PC-3 (cell line): ENCODE measurements around the gene BID. TPM values are rescaled to one million over a fixed set of nuclear protein-coding genes. Genes with fewer than 3 reads are reported as not detected.

Experiments used
- ATAC-seq: fragments of 200-7000 bp; cut with Tn5 transposase; 2 replicates; pipeline ENCODE4 v1.9.1; 2020; ENCODE audit warnings: mild to moderate bottlenecking, moderate library complexity
- BruUV-seq: library from RNA; stranded (reverse); fragments of 400-500 nt; replicated peaks from 2 replicates; lab custom pipeline; 2021; lab: Mats Ljungman, UMichigan
- CTCF ChIA-PET: fragments of 300-600 bp; sonication (Branson Sonifier 250); formaldehyde crosslinking; loops from one replicate; lab custom pipeline; 2022; ENCODE audit warnings: antibody characterized with exemption; lab: Charles Lee
- POLR2A ChIA-PET: fragments of 300-600 bp; sonication (Branson Sonifier 250); formaldehyde crosslinking; loops from one replicate; lab custom pipeline; 2022; ENCODE audit warnings: antibody characterized with exemption; ENCODE audit not compliant: unreplicated experiment; lab: Charles Lee
- DNase-seq: peaks from one replicate; pipeline ENCODE4 v3.0.0-alpha.2; 2015
- H2AFZ ChIP-seq: fragments of 300-600 bp; sonication (generic); 2 replicates; pipeline ENCODE4 v1.6.0; 2016; ENCODE audit warnings: antibody characterized with exemption, low read length
- H3F3A ChIP-seq: fragments of 300-600 bp; sonication (generic); one replicate; pipeline ENCODE4 v1.6.0; 2017; ENCODE audit warnings: antibody characterized with exemption, low read length, control low read depth, mild to moderate bottlenecking; ENCODE audit not compliant: unreplicated experiment
- H3K27ac ChIP-seq: fragments of 300-600 bp; sonication (generic); 2 replicates; pipeline ENCODE4 v1.5.1; 2016; ENCODE audit warnings: mild to moderate bottlenecking, low read length
- H3K27me3 ChIP-seq: fragments of 300-600 bp; sonication (generic); 2 replicates; pipeline ENCODE4 v1.6.1; 2016; ENCODE audit warnings: low read length, mixed read lengths
- H3K36me3 ChIP-seq: fragments of 300-600 bp; sonication (generic); 2 replicates; pipeline ENCODE4 v1.6.1; 2016; ENCODE audit warnings: low read depth, mixed run types, low read length, mixed read lengths
- H3K4me1 ChIP-seq: fragments of 300-600 bp; sonication (generic); 2 replicates; pipeline ENCODE4 v1.5.1; 2016; ENCODE audit warnings: low read length; ENCODE audit not compliant: insufficient read depth
- H3K4me2 ChIP-seq: fragments of 300-600 bp; sonication (generic); 2 replicates; pipeline ENCODE4 v1.6.0; 2016; ENCODE audit warnings: low read length
- H3K4me3 ChIP-seq: fragments of 300-600 bp; sonication (generic); 2 replicates; pipeline ENCODE4 v1.5.1; 2016; ENCODE audit warnings: mild to moderate bottlenecking, low read length, mixed read lengths
- H3K79me2 ChIP-seq: fragments of 300-600 bp; sonication (generic); 2 replicates; pipeline ENCODE4 v1.6.1; 2017; ENCODE audit warnings: low read length, mixed read lengths
- H3K9ac ChIP-seq: fragments of 300-600 bp; sonication (generic); 2 replicates; pipeline ENCODE4 v1.6.0; 2016; ENCODE audit warnings: mild to moderate bottlenecking, low read length
- H3K9me2 ChIP-seq: fragments of 300-600 bp; sonication (generic); replicated peaks from 2 replicates; pipeline ENCODE4 v1.6.1; 2016; ENCODE audit warnings: mixed run types, low read length, mixed read lengths
- H3K9me3 ChIP-seq: fragments of 300-600 bp; sonication (generic); 2 replicates; pipeline ENCODE4 v1.6.1; 2016; ENCODE audit warnings: low read length, mixed read lengths
- H4K20me1 ChIP-seq: fragments of 300-600 bp; sonication (generic); 2 replicates; pipeline ENCODE4 v1.6.1; 2016; ENCODE audit warnings: low read length, mixed read lengths
- EZH2 ChIP-seq: fragments of 300-600 bp; sonication (generic); IDR thresholded peaks from one replicate; pipeline ENCODE4 v1.6.1; 2017; ENCODE audit warnings: antibody characterized with exemption, mild to moderate bottlenecking, low read length; ENCODE audit not compliant: unreplicated experiment
- EZH2phosphoT487 ChIP-seq: fragments of 300-600 bp; sonication (generic); IDR thresholded peaks from 2 replicates; pipeline ENCODE4 v1.6.1; 2018; ENCODE audit warnings: mild to moderate bottlenecking, antibody characterized with exemption, low read length, borderline replicate concordance
- intact Hi-C: fragments of 100-400 bp; cut with micrococcal nuclease; formaldehyde crosslinking; loops from 2 replicates; pipeline ENCODE4 v1.9.0; 2023
- total RNA-seq: library from RNA; depleted of rRNA; stranded (reverse); fragments of >200 nt; gene quantifications from 2 replicates; pipeline ENCODE4 v1.2.3, GENCODE V29; 2014
- TF ChIP-seq, protein P1 (sequence below): fragments of 300-600 bp; sonication (generic); conservative IDR thresholded peaks from 2 replicates; pipeline ENCODE4 v1.5.1; 2017; ENCODE audit warnings: antibody characterized with exemption, low read depth, mild to moderate bottlenecking, low read length

Gene BID
- total RNA-seq, 1 experiment from 2014 or later, result 123 TPM

- no peaks in the 10 kb centered on the region for H3K9me3 ChIP-seq
- no peak overlapping the region for H3K9ac ChIP-seq
- no peak overlapping the region for H3K4me3 ChIP-seq
- DNase-seq (no peak), ATAC-seq (no peak)
- H3K4me2 ChIP-seq, result no peak overlapping the region
- H3K27ac ChIP-seq, result no peak overlapping the region
- TF ChIP-seq, protein P1, sequence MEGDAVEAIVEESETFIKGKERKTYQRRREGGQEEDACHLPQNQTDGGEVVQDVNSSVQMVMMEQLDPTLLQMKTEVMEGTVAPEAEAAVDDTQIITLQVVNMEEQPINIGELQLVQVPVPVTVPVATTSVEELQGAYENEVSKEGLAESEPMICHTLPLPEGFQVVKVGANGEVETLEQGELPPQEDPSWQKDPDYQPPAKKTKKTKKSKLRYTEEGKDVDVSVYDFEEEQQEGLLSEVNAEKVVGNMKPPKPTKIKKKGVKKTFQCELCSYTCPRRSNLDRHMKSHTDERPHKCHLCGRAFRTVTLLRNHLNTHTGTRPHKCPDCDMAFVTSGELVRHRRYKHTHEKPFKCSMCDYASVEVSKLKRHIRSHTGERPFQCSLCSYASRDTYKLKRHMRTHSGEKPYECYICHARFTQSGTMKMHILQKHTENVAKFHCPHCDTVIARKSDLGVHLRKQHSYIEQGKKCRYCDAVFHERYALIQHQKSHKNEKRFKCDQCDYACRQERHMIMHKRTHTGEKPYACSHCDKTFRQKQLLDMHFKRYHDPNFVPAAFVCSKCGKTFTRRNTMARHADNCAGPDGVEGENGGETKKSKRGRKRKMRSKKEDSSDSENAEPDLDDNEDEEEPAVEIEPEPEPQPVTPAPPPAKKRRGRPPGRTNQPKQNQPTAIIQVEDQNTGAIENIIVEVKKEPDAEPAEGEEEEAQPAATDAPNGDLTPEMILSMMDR, result no peak
- no peak for TF ChIP-seq EZH2
- TF ChIP-seq EZH2phosphoT487, result no peak
- CTCF ChIA-PET, result no interaction called here
- no peaks in the 10 kb centered on the region for H3K27me3 ChIP-seq
- POLR2A ChIA-PET, result no interaction called here
- no peaks in the 10 kb centered on the region for H3F3A ChIP-seq
- no peaks in the 10 kb centered on the region for H4K20me1 ChIP-seq
- H2AFZ ChIP-seq, result no peak overlapping the region
- intact Hi-C loops, result no loop called here
- no peaks in the 10 kb centered on the region for H3K36me3 ChIP-seq
- BruUV-seq, result TSS peak; percentile 8
- no peaks in the 10 kb centered on the region for H3K4me1 ChIP-seq
- H3K79me2 ChIP-seq, result no peaks in the 10 kb centered on the region
- no peaks in the 10 kb centered on the region for H3K9me2 ChIP-seq
These were observed 15.3 kb upstream of the BID start for GRCh38 chr22:17789379-17790200.

DNA sequence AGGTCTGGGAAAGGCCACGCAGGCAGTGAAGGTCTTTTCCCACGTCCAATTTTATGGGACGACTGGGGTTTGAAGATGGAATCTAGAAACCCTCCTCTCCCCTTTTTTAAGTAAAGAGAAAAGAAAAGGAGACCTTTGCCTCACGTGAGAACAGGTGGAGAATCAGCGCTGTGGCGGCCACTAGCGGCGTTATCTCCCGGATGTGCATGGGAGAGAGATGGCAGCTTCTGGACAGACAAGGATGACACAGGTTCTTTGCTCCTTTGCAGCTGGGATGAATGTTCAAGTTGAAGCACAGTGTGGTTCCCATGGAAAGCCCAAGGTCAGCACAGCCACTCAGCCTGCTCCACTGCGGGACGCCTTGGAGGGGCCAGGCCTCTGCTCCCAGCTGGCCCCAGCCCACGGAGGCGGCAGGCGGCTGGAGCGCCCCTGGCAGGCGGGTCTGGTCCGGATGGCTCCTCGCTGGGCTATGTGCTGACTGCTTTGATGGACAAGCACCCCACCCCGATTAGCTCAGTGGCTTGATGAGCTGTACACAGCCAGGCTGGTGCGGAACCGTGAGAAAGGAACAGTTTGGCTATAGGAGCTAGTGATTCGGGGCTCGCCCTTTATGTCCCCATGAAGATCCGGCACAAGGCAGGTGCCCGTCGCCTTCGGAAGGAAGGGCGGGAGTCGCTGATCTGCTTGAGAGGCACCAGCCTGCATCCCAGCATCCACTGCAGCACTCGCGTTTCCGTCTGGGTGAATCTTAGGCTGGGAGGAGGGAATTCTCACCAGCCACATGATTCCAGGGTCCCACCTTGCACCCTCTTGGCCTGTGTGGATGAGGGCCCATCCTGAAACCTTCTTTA, 14.5 kb upstream of the BID start:
- no peaks in the 10 kb centered on the region for H3K79me2 ChIP-seq
- POLR2A ChIA-PET, result no interaction called here
- H3K27ac ChIP-seq, result no peak overlapping the region
- H3K4me3 ChIP-seq, result no peak overlapping the region
- no peak for ATAC-seq
- no peak for DNase-seq
- BruUV-seq, result no TSS peak
- CTCF ChIA-PET, result no interaction called here
- no peaks in the 10 kb centered on the region for H3K4me1 ChIP-seq
- no peaks in the 10 kb centered on the region for H3K9me3 ChIP-seq
- no peaks in the 10 kb centered on the region for H3K36me3 ChIP-seq
- intact Hi-C loops, result no loop called here
- H3K4me2 ChIP-seq, result no peak overlapping the region
- H3K9me2 ChIP-seq, result no peaks in the 10 kb centered on the region
- no peaks in the 10 kb centered on the region for H3F3A ChIP-seq
- H3K27me3 ChIP-seq, result no peaks in the 10 kb centered on the region
- no peak overlapping the region for H3K9ac ChIP-seq
- no peak overlapping the region for H2AFZ ChIP-seq
- TF ChIP-seq EZH2, result no peak
- no peak for TF ChIP-seq EZH2phosphoT487
- TF ChIP-seq, protein P1, result no peak
- no peaks in the 10 kb centered on the region for H4K20me1 ChIP-seq
